Neural progenitor cell (in vitro differentiated cells): ENCODE results near the gene GABBR2.
"Not testable (repeated sequence)": the region's sequence is repeated elsewhere in the genome, so short reads cannot be mapped to it uniquely, and the experiment has no call there.

Experiments used
- EZH2 ChIP-seq: fragments of 200-600 bp; sonication (generic); IDR thresholded peaks from 2 replicates; pipeline ENCODE4 v1.6.1; 2017; ENCODE audit warnings: antibody characterized with exemption, mild to moderate bottlenecking, moderate library complexity
- EZH2phosphoT487 ChIP-seq: fragments of 200-600 bp; sonication (generic); IDR thresholded peaks from 2 replicates; pipeline ENCODE4 v1.6.1; 2017; ENCODE audit warnings: antibody characterized with exemption
- TF ChIP-seq, protein P1 (sequence below): fragments of 200-600 bp; sonication (generic); IDR thresholded peaks from 2 replicates; pipeline ENCODE4 v1.5.1; 2017; ENCODE audit warnings: antibody characterized with exemption, mild to moderate bottlenecking

DNA sequence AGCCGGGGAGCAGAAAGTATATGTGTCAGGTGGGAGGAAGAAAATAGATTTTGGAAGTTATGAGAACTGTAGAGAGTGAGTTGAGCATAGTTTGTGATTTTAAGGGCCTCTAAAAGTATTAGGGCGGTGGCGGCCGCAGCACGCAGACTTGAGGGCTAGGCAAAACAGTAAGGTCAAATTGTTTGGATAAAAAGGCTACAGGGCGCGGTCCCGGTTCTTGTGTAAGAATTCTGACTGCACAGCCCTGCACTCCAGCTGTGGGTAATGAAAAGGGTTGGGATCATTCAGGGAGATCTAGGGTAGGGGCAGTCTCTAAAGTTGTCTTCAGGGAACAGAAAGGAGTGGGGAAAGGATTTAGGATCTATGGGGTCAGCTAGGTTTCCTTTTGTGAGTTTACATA lies 441.2 kb downstream of the GABBR2 start:
- TF ChIP-seq, protein P1, sequence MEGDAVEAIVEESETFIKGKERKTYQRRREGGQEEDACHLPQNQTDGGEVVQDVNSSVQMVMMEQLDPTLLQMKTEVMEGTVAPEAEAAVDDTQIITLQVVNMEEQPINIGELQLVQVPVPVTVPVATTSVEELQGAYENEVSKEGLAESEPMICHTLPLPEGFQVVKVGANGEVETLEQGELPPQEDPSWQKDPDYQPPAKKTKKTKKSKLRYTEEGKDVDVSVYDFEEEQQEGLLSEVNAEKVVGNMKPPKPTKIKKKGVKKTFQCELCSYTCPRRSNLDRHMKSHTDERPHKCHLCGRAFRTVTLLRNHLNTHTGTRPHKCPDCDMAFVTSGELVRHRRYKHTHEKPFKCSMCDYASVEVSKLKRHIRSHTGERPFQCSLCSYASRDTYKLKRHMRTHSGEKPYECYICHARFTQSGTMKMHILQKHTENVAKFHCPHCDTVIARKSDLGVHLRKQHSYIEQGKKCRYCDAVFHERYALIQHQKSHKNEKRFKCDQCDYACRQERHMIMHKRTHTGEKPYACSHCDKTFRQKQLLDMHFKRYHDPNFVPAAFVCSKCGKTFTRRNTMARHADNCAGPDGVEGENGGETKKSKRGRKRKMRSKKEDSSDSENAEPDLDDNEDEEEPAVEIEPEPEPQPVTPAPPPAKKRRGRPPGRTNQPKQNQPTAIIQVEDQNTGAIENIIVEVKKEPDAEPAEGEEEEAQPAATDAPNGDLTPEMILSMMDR = not testable (repeated sequence)
- TF ChIP-seq EZH2phosphoT487, EZH2: not testable (repeated sequence)
